Karpas-422 (cell line): Measurements from ENCODE around the gene RRP9. TPM values are rescaled to one million over a fixed set of nuclear protein-coding genes. Genes with fewer than 3 reads are reported as not detected.

ENCODE experiments used
- DNase-seq: peaks from one replicate; pipeline ENCODE4 v3.0.0-alpha.2; 2015
- H2AFZ ChIP-seq: fragments of 200-600 bp; sonication (generic); 2 replicates; pipeline ENCODE4 v1.6.1; 2014; ENCODE audit warnings: antibody characterized with exemption, low read length, mixed read lengths
- H3K27ac ChIP-seq: fragments of 200-600 bp; sonication (generic); 2 replicates; pipeline ENCODE4 v1.5.1; 2014; ENCODE audit warnings: mild to moderate bottlenecking, low read length, moderate library complexity
- H3K27me3 ChIP-seq: fragments of 200-600 bp; sonication (generic); 2 replicates; pipeline ENCODE4 v1.6.1; 2014; ENCODE audit warnings: low read length, mixed read lengths
- H3K36me3 ChIP-seq: fragments of 200-600 bp; sonication (generic); 2 replicates; pipeline ENCODE4 v1.6.1; 2014; ENCODE audit warnings: low read length, mixed read lengths; ENCODE audit not compliant: insufficient read depth
- H3K4me1 ChIP-seq: fragments of 200-600 bp; sonication (generic); 2 replicates; pipeline ENCODE4 v1.6.1; 2014; ENCODE audit warnings: mild to moderate bottlenecking, low read length, mixed read lengths
- H3K4me2 ChIP-seq: fragments of 200-600 bp; sonication (generic); 2 replicates; pipeline ENCODE4 v1.6.1; 2014; ENCODE audit warnings: low read length, low read depth, mild to moderate bottlenecking; ENCODE audit not compliant: poor library complexity, severe bottlenecking
- H3K4me3 ChIP-seq: fragments of 200-600 bp; sonication (generic); 2 replicates; pipeline ENCODE4 v1.5.1; 2014; ENCODE audit warnings: mild to moderate bottlenecking, antibody characterized with exemption, low read length, mixed read lengths
- H3K79me2 ChIP-seq: fragments of 200-600 bp; sonication (generic); 2 replicates; pipeline ENCODE4 v1.6.1; 2014; ENCODE audit warnings: mild to moderate bottlenecking, low read length, mixed read lengths
- H3K9ac ChIP-seq: fragments of 200-600 bp; sonication (generic); 2 replicates; pipeline ENCODE4 v1.6.0; 2014; ENCODE audit warnings: low read length
- H3K9me2 ChIP-seq: fragments of 200-600 bp; sonication (generic), shearing (Covaris generic); replicated peaks from 2 replicates; pipeline ENCODE4 v1.6.0; 2014; ENCODE audit warnings: mild to moderate bottlenecking, low read length, moderate library complexity; ENCODE audit not compliant: insufficient read depth
- H3K9me3 ChIP-seq: fragments of 300-700, 200-600 bp; sonication (generic); 2 replicates; pipeline ENCODE4 v1.6.1; 2014; ENCODE audit warnings: low read length, mixed read lengths
- H4K20me1 ChIP-seq: fragments of 200-600 bp; sonication (generic); 2 replicates; pipeline ENCODE4 v1.6.1; 2014; ENCODE audit warnings: mild to moderate bottlenecking, antibody characterized with exemption, low read length, low read depth; ENCODE audit not compliant: insufficient read depth
- total RNA-seq: library from RNA; depleted of rRNA; stranded (reverse); fragments of >200 nt; shearing (Covaris generic); gene quantifications from 2 replicates; pipeline ENCODE4 v1.2.3, GENCODE V29; 2014; ENCODE audit warnings: low replicate concordance

Gene RRP9
- total RNA-seq, 1 experiment from 2014 or later: 15.1 TPM

GRCh38 chr3:51955175-51955892, 13.6 kb upstream of the RRP9 start, which contains the start of gene GPR62:
Gene GPR62, plus strand, starts transcription at chr3:51955381. Its CDS starts 272 bp downstream, at chr3:51955653.
- Histone ChIP-seq H3K36me3 (no peaks in the 10 kb centered on the region), H3K27me3 (no peaks in the 10 kb centered on the region), H3K9me2 (no peaks in the 10 kb centered on the region), H3K4me2 (no peak within 1 kb of the TSS), H3K9me3 (no peaks in the 10 kb centered on the region), H3K9ac (no peak within 1 kb of the TSS), H2AFZ (no peak within 1 kb of the TSS), H4K20me1 (no peaks in the 10 kb centered on the region), H3K27ac (no peak within 1 kb of the TSS), H3K4me3 (no peak within 1 kb of the TSS), H3K4me1 (no peaks in the 10 kb centered on the region), H3K79me2 (no peaks in the 10 kb centered on the region)
- DNase-seq: no peak

DNA sequence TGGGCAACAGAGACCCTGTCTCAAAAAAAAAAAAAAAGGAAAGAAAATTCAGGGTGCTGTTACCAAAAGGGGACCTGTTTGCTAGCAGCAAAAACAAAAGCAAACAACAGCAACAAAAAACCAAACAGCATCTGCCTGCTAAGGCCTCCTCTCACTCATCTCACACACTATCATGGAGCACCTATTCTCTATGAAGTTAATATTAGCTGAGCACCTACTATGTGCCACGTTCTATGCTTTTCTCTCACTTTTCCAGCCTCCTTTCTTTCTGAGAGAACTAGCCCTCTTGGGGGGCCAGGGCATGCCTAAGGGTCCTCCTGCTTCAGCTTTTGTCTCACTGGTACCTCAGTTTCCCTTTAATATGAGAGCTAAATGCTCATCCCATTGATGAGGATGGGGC, 13.0 kb upstream of the RRP9 start:
- H3K27ac ChIP-seq: no peak overlapping the region

DNA sequence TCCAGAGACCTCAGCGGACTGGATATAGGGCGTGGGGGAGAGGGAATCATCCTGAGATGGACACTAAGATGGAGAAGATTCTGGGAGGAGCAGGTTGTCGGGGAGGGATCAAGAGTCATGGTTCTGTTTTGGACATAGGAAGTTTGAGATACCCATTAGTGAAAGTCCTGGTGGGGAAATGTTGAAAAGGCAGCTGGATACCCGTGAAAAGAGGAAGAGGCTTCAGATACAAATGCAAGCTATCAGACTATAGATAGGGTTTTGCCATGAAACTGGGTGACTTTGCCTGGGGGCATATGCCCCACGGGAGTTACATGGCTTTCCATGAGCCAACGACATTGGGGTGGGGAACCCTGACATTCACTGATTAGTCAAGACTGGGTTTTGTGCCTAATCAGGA, 12.4 kb upstream of the RRP9 start:
- Histone ChIP-seq H3K27ac (no peak overlapping the region), H3K9me2 (no peaks in the 10 kb centered on the region), H3K79me2 (no peaks in the 10 kb centered on the region), H3K9me3 (no peaks in the 10 kb centered on the region), H3K27me3 (no peaks in the 10 kb centered on the region), H3K36me3 (no peaks in the 10 kb centered on the region), H3K4me3 (no peak overlapping the region), H3K9ac (no peak overlapping the region), H2AFZ (no peak overlapping the region), H3K4me2 (no peak overlapping the region), H4K20me1 (no peaks in the 10 kb centered on the region), H3K4me1 (no peaks in the 10 kb centered on the region)
- no peak for DNase-seq

More for the DNA sequence above, 13.0 kb upstream of the RRP9 start:
- no peaks in the 10 kb centered on the region for H3K36me3 ChIP-seq
- no peaks in the 10 kb centered on the region for H3K27me3 ChIP-seq
- no peaks in the 10 kb centered on the region for H3K79me2 ChIP-seq
- H3K4me1 ChIP-seq: no peaks in the 10 kb centered on the region
- H3K4me2 ChIP-seq: no peak overlapping the region
- H3K9me3 ChIP-seq: no peaks in the 10 kb centered on the region
- DNase-seq: no peak
- no peak overlapping the region for H3K9ac ChIP-seq
- no peak overlapping the region for H2AFZ ChIP-seq
- no peaks in the 10 kb centered on the region for H4K20me1 ChIP-seq
- H3K9me2 ChIP-seq: no peaks in the 10 kb centered on the region
- no peak overlapping the region for H3K4me3 ChIP-seq

DNA sequence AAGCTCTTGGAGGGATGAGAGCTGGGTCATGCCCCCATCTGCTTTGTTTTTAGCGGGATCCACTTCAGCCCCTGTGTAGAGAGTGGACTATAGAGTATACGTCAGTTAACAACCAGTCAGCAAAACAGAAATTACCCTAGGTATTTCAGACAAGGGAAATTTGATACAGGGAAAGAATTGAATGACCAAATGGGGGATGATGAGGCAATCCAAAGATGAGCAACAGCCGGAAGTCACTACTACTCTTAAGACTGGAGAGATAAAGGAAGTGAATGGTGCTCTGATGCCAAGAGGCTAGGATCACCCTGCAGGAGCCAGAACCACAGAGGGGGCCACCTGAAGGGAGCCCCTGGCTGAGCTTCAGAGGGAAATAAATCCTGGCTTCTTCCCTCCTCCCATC, 11.7 kb upstream of the RRP9 start:
- Histone ChIP-seq H3K9ac (no peak overlapping the region), H3K4me2 (no peak overlapping the region), H3K79me2 (no peaks in the 10 kb centered on the region), H3K4me3 (no peak overlapping the region), H3K27ac (no peak overlapping the region), H2AFZ (no peak overlapping the region), H3K27me3 (no peaks in the 10 kb centered on the region), H3K36me3 (no peaks in the 10 kb centered on the region), H4K20me1 (no peaks in the 10 kb centered on the region), H3K9me3 (no peaks in the 10 kb centered on the region), H3K4me1 (no peaks in the 10 kb centered on the region), H3K9me2 (no peaks in the 10 kb centered on the region)
- DNase-seq: no peak

DNA sequence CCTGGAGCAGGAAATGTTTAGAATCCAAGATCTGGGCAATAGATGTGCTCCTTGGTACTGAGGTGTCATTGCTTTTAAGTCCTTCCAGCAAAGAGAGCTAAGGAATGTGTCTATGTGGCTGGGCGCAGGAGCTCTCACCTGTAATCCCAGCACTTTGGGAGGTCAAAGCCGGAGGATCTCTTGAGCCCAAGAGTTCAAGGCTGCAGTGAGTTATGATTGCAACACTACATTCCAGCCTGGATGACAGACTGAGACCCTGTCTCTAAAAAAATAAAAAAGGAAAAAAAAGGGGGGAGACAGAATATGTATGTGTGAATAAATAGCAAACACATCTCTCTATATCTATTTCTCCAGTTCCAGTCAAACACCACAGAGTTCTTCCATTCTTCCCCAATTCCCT, 9.2 kb upstream of the RRP9 start:
- Histone ChIP-seq H3K9ac (no peak overlapping the region), H3K4me3 (no peak overlapping the region), H3K79me2 (no peaks in the 10 kb centered on the region), H3K4me2 (no peak overlapping the region), H3K27me3 (no peaks in the 10 kb centered on the region), H3K27ac (no peak overlapping the region), H3K36me3 (no peaks in the 10 kb centered on the region), H3K4me1 (no peaks in the 10 kb centered on the region), H3K9me2 (no peaks in the 10 kb centered on the region), H4K20me1 (no peaks in the 10 kb centered on the region), H2AFZ (no peak overlapping the region), H3K9me3 (no peaks in the 10 kb centered on the region)
- no peak for DNase-seq

GRCh38 chr3:51949121-51949520, 7.4 kb upstream of the RRP9 start:
- DNase-seq: no peak
- H3K9me3 ChIP-seq: no peaks in the 10 kb centered on the region
- no peak overlapping the region for H3K27ac ChIP-seq
- H3K4me1 ChIP-seq: no peaks in the 10 kb centered on the region
- no peaks in the 10 kb centered on the region for H3K9me2 ChIP-seq
- H4K20me1 ChIP-seq: no peaks in the 10 kb centered on the region
- H3K27me3 ChIP-seq: no peaks in the 10 kb centered on the region
- H3K4me2 ChIP-seq: no peak overlapping the region
- H3K79me2 ChIP-seq: no peaks in the 10 kb centered on the region
- no peaks in the 10 kb centered on the region for H3K36me3 ChIP-seq
- H3K4me3 ChIP-seq: no peak overlapping the region
- H2AFZ ChIP-seq: no peak overlapping the region
- H3K9ac ChIP-seq: no peak overlapping the region

DNA sequence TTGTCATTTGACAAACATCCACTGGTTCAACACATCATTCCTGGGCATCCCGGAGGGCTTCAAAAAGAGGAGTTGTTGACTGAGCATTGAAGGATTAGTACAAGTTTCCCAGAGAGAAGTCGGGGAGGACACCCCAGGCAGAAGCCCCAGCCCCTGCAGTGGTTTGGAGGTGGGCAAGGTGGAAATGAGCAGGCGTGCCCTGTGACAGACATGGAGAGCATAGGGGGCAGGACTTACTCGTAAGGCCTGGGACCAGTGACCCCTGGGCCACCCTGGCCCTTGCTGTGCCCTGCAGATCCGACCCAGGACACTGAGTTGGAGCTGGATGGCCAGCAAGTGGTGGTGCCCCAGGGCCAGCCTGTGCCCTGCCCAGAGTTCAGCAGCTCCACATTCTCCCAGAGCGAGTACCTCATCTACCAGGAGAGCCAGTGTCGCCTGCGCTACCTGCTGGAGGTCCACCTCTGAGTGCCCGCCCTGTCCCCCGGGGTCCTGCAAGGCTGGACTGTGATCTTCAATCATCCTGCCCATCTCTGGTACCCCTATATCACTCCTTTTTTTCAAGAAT, 6.4 kb upstream of the RRP9 start:
- Histone ChIP-seq H3K79me2 (no peaks in the 10 kb centered on the region), H3K4me1 (peaks cover 5% of the 10 kb centered on the region), H3K27me3 (no peaks in the 10 kb centered on the region), H3K9me2 (no peaks in the 10 kb centered on the region), H3K9me3 (no peaks in the 10 kb centered on the region), H2AFZ (no peak overlapping the region), H3K27ac (no peak overlapping the region), H4K20me1 (no peaks in the 10 kb centered on the region), H3K9ac (no peak overlapping the region), H3K36me3 (no peaks in the 10 kb centered on the region), H3K4me2 (no peak overlapping the region), H3K4me3 (no peak overlapping the region)
- DNase-seq: no peak

GRCh38 chr3:51947215-51947900, 5.7 kb upstream of the RRP9 start:
- H3K27me3 ChIP-seq: no peaks in the 10 kb centered on the region
- H4K20me1 ChIP-seq: no peaks in the 10 kb centered on the region
- no peaks in the 10 kb centered on the region for H3K9me3 ChIP-seq
- H3K9ac ChIP-seq: no peak overlapping the region
- no peaks in the 10 kb centered on the region for H3K79me2 ChIP-seq
- H3K36me3 ChIP-seq: no peaks in the 10 kb centered on the region
- H3K4me2 ChIP-seq: no peak overlapping the region
- H2AFZ ChIP-seq: no peak overlapping the region
- peaks cover 12% of the 10 kb centered on the region for H3K4me1 ChIP-seq
- DNase-seq: no peak
- H3K9me2 ChIP-seq: no peaks in the 10 kb centered on the region
- no peak overlapping the region for H3K27ac ChIP-seq
- H3K4me3 ChIP-seq: no peak overlapping the region
